Muscle of arm (tissue), 12 donors: Measurements from ENCODE around the gene NPAS1. TPM values are rescaled to one million over a fixed set of nuclear protein-coding genes. Genes with fewer than 3 reads are reported as not detected.
A peak's percentile ranks its signal among the peaks of the same experiment; 100 is the strongest.

ENCODE experiments used
- DNase-seq: peaks from one replicate; pipeline ENCODE4 v3.0.0-alpha.2; 2013
- polyA plus RNA-seq, 12 donors: library from polyadenylated mRNA; unstranded; fragments of 120-200 nt; gene quantifications; one replicate each; pipeline ENCODE4 v1.2.1, GENCODE V29; 2013; ENCODE audit not compliant: insufficient read length in 12 of 12

The NPAS1 gene
- polyA plus RNA-seq, 12 donors, result 1.1 to 2.5 (median 1.9) TPM; not detected in 2

DNA sequence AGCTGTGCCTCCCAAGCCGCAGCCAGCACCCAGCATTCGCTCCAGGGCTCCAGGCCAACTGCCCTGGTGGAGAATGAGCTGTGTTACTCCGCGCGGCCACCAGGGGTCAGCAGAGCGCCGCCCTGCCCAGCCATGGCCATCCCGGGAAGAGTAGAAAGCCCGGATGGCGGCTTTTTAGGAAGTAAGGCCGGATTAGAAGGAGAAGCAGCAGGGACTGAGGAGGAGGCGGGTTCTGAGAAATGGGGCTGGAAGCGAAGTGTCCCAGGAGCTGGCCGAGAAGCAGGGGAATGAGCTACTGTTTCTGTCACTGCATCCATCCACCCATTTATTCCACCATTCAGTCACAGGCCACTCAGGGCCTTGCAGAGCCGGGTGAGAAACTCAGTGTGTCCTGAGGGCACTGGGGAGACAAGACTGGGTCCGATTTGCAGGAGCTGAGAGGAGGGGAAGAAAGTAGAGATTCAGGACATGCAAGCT is 6.6 kb upstream of the NPAS1 start:
- peak; percentile 69 for DNase-seq

DNA sequence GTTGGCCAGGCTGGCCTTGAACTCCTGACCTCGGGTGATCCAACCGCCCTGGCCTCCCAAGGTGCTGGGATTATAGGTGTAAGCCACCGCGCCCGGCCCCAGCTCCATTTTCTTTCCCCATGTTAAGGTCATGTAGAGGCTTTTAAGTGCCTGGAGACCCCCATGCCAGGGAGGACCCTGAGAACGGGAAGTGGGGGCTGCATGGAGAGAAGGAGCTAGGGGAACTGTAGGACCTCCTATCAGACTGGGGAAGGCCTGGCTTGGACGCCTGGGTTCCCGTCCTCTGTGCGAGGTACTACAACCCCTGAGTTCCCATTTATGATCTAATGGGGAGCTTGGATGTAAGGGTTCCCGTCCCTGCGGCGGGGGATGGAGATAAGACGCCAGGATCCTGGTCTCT is 714 bp upstream of the NPAS1 start:
- no peak for DNase-seq

DNA sequence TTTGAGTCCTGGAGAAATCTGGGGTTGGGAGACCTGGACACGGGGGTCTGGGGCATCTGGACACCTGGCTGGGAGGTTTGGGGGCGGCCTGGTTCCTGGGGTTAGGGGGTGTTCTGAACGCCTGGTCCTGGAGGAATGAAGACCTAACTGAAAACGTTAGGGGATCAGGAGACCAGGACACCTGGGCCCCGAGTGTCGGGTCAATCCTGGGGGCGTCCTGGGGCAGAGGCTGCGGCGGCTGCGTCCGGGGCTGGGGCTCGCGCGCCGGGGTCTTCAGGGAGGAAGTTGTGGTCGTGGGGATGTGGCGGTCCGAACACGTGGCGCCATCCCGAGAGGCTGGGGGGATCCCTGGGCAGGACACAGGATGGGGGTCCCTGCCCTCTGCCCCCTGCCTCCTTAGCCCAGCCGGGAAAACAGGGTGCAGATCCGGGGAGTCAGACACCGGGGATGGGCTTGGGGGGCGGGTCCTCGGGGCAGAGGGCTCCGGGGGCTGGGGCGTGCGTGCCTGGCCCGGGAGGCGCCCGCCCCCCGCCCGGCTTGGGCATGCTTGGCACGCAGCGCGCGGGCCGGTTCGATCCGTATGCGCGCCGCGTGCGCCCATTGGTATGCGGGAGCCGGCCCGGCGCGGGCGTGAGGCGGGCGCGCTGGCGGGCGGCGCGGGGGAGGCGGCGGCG is 632 bp downstream of the NPAS1 start:
- no peak for DNase-seq

GRCh38 chr19:47020992-47021496 is 1.4 kb downstream of the NPAS1 start:
- no peak for DNase-seq

DNA sequence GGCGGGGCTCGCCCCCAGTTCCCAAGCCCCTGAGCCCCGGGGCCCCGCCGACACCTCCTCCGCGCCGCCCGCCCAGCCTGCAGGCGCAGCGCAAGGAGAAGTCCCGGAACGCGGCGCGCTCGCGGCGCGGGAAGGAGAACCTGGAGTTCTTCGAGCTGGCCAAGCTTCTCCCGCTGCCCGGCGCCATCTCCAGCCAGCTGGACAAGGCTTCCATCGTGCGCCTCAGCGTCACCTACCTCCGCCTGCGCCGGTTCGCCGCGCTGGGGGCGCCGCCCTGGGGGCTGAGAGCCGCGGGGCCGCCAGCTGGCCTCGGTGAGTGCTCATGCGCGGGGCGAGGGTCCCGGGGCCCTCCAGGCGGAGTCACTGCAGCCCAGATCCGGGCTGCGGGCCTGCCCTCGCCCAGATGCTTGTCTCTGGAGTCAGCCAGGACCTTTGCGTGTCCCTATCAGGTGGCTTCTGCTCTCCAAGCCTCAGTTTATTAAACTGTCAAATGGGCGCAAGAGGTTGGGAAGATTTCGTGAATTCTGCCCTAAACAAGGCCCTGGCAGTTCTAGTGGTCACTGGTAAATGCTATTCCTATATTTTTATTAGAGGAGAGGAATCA is 2.0 kb downstream of the NPAS1 start:
- no peak for DNase-seq

- no peak for DNase-seq
Measured at GRCh38 chr19:47022140-47022536, 2.5 kb downstream of the NPAS1 start.

- no peak for DNase-seq
Measured at GRCh38 chr19:47022541-47023447, 3.2 kb downstream of the NPAS1 start.

GRCh38 chr19:47023448-47023794 is 3.8 kb downstream of the NPAS1 start:
- no peak for DNase-seq

DNA sequence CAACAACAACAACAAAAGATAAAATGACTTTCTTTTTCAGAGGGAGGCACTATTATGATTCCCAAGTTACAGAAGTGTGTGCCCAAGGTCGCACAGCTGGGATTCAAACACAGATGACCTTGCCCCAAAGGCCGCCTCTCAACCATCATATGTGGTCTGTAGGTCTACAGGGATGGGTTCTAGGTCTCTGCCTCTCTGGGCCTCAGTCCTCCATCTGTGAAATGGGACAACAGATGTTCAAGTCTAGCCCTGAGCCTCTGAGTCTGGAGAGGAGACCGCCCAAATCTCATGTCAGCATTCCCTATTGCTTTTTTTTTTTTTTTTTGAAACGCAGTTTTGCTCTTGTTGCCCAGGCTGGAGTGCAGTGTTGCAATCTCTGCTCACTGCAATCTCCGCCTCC is 4.9 kb downstream of the NPAS1 start:
- DNase-seq, result no peak

- DNase-seq, result no peak
Measured at GRCh38 chr19:47026156-47026555, 6.5 kb downstream of the NPAS1 start.

GRCh38 chr19:47026889-47027288 is 7.3 kb downstream of the NPAS1 start:
- no peak for DNase-seq

- DNase-seq, result no peak
Measured at GRCh38 chr19:47027586-47028088, 8.0 kb downstream of the NPAS1 start.

DNA sequence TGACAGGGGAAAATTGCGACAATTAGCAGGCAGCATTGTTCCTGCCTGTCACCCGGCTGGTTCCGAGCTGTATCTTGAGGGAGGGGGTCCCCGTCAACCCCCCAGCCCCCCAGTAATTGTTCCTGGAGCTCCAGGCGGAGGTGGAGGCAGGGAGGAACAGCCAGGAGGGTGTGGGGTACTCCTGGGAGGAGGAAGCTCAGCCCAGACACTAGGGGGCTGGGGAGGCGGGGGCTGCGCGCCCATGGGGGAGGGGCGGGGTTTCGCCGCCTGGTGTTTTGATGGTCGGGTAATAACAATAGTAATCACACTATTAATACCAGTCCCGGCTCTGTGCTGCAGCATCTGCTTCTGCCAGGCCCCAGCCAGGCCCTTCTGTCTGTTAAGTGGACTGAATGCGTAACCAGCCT is 8.6 kb downstream of the NPAS1 start:
- no peak for DNase-seq

DNA sequence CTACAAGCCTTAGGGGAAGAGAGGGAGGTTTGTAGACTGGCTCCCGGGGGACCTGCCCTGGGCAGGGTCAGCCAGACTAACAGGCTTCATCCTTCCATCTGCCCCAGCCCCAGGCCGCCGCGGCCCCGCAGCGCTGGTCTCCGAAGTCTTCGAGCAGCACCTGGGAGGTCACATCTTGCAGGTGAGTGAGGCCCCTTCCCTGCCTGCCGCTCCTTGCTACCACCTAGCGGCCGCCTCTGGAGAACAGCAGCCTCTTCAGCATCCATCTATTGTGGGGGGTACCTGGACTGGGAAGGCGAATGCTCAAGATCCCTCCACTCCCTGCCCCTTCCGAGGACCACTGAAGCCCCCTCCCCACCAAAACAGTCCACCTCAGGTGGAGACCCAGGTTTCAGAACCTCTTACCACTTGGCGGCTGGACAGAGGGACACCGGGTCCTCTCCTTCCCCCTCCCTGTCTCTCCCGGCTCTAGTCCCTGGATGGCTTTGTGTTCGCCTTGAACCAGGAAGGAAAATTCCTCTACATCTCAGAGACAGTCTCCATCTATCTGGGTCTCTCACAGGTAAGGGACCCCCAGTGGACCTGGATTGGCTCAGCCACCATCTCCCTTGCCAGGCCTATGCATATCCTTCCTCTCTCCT is 12.7 kb downstream of the NPAS1 start:
- no peak for DNase-seq

DNA sequence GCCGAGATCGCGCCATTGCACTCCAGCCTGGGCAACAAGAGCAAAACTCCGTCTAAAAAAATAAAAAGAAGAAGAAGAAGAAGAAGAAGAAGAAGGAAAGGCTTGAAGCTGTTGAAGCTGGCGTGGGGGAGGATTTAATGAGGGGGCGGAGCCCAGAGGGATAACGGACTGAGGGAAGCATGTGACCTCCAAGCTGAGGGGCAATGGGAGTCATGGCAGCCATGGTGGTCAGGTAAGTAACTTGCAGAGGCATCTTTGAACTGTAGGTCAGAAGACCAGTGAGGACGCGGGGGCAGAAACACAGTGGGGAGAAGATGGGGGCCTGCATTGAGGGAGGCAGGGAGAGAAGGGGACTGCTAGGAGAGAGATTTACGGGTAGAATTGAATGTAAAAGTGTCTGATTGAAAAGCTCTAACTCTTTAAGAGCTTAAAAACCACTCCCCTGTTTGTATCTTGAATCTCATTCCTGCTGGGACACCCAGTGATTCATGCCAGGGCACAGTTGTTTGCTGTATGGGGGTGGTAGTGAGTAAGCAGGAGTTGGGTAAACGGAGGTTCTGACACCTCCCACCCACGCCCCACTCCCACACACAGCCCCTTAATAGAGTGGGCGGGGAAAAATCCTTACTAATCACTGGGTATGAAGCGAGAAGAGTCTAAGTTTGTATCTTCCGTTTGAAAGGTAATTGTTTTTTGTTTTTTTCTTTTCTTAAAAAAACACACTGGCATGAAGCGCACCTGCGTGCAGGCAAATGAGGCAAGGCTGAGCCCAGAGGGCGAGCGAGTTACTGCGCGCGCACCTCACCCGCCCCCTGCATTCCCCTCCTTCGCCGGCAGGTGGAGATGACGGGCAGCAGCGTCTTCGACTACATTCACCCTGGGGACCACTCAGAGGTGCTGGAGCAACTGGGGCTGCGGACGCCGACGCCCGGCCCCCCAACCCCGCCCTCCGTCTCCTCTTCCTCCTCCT is 15.8 kb downstream of the NPAS1 start:
- peak; percentile 88 for DNase-seq

- no peak for DNase-seq
Measured at GRCh38 chr19:47036097-47036651, 16.5 kb downstream of the NPAS1 start.

GRCh38 chr19:47037766-47038165 is 18.1 kb downstream of the NPAS1 start:
- DNase-seq, result no peak

- DNase-seq, result no peak
Measured at GRCh38 chr19:47039239-47039874, 19.7 kb downstream of the NPAS1 start.

DNA sequence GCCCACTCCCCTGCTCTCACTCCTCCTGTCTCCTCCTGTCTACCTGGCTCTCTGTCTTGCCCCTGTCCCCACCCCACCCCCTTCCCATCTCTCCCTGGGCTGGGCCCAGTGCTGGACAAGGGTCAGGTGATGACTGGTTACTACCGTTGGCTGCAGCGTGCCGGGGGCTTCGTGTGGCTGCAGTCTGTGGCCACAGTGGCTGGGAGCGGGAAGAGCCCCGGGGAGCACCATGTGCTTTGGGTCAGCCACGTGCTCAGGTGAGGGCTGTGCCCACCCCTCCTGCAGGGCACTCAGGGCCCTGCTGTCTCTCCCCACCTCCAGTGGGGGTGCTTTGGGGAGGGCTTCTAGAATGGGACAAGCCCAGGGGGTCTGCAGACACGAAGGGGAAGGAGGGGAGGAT is 21.2 kb downstream of the NPAS1 start:
- no peak for DNase-seq
